HL-60 (cell line): ENCODE data around the gene BCL6B.

Source experiments
- DNase-seq, 2 experiments: peaks; one replicate each; pipeline ENCODE4 v3.0.0-alpha.2; 2010 to 2020; ENCODE audit warnings: low read depth in 1 of 2, low spot score in 1 of 2
- H3K27ac ChIP-seq: fragments of 250-450 bp; sonication (Bioruptor Pico); replicated peaks from 2 replicates; pipeline ENCODE4 v1.5.1; 2020; ENCODE audit warnings: mild to moderate bottlenecking, moderate library complexity
- H3K27me3 ChIP-seq: fragments of 250-450 bp; sonication (Bioruptor Pico); 2 replicates; pipeline ENCODE4 v1.5.1; 2021; ENCODE audit warnings: mild to moderate bottlenecking, moderate library complexity; ENCODE audit not compliant: insufficient read depth, poor library complexity, severe bottlenecking
- H3K4me3 ChIP-seq: replicated peaks from 2 replicates; pipeline ENCODE4 v1.5.1; 2011; ENCODE audit warnings: mild to moderate bottlenecking, control low read depth, low read length; ENCODE audit not compliant: insufficient read depth
- CTCF ChIP-seq: IDR thresholded peaks from one replicate; pipeline ENCODE4 v1.5.1; 2011; ENCODE audit warnings: low read length, control low read depth, inconsistent platforms; ENCODE audit not compliant: insufficient read depth
- GABPA ChIP-seq: IDR thresholded peaks from 2 replicates; pipeline ENCODE4 v1.6.1; 2012; ENCODE audit warnings: low read depth
- POLR2AphosphoS5 ChIP-seq: IDR thresholded peaks from 2 replicates; pipeline ENCODE4 v1.6.1; 2012; ENCODE audit warnings: low read depth
- REST ChIP-seq: IDR thresholded peaks from 2 replicates; pipeline ENCODE4 v1.6.1; 2012; ENCODE audit warnings: low read depth; ENCODE audit not compliant: insufficient replicate concordance
- SPI1 ChIP-seq: IDR thresholded peaks from 2 replicates; pipeline ENCODE4 v1.6.1; 2012; ENCODE audit warnings: low read depth, mild to moderate bottlenecking, borderline replicate concordance

Gene BCL6B

DNA sequence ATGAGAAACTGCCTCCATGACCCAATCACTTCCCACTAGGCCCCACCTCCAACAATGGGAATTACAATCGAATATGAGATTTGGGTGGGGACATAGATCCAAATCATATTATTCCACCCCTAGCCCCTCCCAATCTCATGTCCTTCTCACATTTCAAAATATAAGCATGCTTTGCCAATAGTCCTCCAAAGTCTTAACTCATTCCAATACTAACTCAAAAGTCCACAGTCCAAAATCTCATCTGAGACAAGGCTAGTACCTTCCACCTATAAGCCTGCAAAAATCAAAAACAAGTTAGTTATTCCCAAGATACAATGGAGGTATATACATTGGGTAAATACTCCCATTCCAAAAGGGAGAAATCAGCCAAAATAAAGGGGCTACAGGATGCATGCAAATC, 44.3 kb downstream of the BCL6B start:
- no peaks in the 10 kb centered on the region for H3K27me3 ChIP-seq
- no peak overlapping the region for H3K4me3 ChIP-seq
- TF ChIP-seq GABPA, result no peak
- no peak for TF ChIP-seq CTCF
- no peak for TF ChIP-seq REST
- no peak for TF ChIP-seq SPI1
- TF ChIP-seq POLR2AphosphoS5, result no peak
- no peak for DNase-seq
- H3K27ac ChIP-seq, result no peak overlapping the region

DNA sequence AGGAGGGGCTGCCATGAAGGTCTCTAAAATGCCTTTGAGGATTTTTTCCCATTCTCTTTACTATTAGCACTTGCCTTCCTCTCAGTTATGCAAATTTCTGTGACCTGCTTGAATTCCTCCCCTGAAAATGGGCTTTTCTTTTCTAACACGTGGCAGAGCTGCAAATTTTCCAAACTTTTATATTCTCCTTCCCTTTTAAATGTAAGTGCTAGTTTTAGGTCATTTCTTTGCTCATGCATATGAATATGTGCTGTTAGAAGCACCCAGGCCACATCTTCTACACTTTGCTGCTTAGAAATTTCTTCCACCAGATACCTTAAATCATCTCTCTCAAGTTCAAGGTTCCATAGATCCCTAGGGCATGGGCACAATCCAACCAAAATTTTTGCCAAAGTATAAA, 45.4 kb downstream of the BCL6B start:
- H3K4me3 ChIP-seq, result no peak overlapping the region
- H3K27ac ChIP-seq, result no peak overlapping the region
- TF ChIP-seq SPI1 (no peak), POLR2AphosphoS5 (no peak), GABPA (no peak), REST (no peak)
- DNase-seq, result no peak
- no peaks in the 10 kb centered on the region for H3K27me3 ChIP-seq

DNA sequence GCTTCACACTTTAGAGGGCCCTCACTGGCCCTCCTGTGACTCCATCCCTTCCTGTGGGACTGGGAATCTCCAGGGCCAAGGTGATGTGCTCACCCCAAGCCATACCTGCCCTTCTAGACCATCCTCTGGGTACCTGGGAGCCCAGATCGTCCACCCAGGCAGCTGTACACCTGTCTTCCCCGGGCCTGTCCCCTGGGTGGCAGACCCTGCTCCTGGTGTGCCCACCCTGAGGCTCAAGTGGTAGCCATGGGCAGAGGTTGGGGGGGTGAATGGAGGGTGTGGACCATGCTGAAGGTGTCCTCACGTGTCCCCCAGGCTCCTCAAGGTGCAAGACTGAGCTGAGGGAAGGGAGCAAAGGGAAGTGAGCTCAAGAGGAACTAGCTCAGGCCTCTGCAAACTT, 47.9 kb downstream of the BCL6B start:
- no peak overlapping the region for H3K27ac ChIP-seq
- TF ChIP-seq SPI1, result no peak
- no peak for TF ChIP-seq POLR2AphosphoS5
- TF ChIP-seq REST, result no peak
- no peak for TF ChIP-seq CTCF
- TF ChIP-seq GABPA, result no peak
- DNase-seq, result no peak
- H3K27me3 ChIP-seq, result no peaks in the 10 kb centered on the region
- H3K4me3 ChIP-seq, result no peak overlapping the region

DNA sequence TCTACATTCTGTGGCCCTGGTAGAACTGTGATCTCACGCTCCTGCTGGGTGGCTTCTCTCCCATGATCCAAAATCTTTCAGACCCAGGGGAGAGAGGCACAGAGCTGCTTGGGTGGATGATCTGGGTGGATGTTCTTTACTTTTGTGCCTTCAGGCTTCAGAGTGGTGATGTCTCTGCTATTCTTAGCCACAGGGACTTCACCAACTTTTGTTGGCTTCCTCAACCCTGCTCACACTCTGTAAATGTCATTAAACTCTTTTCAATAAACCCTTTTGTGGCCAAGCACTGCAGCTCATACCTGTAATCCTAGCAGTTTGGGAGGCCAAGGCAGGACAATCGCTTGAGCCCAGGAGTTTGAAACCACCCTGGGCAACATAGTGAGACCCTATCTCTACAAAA, 49.6 kb downstream of the BCL6B start:
- DNase-seq, result no peak
- no peaks in the 10 kb centered on the region for H3K27me3 ChIP-seq
- TF ChIP-seq SPI1 (no peak), CTCF (no peak), POLR2AphosphoS5 (no peak), GABPA (no peak), REST (no peak)
- H3K27ac ChIP-seq, result no peak overlapping the region
- H3K4me3 ChIP-seq, result no peak overlapping the region
